Mononuclear cell (primary cell): ENCODE data around the gene INTS11. TPM values are rescaled to one million over a fixed set of nuclear protein-coding genes. Genes with fewer than 3 reads are reported as not detected.
A peak's percentile ranks its signal among the peaks of the same experiment; 100 is the strongest.
"Not testable (repeated sequence)": the region's sequence is repeated elsewhere in the genome, so short reads cannot be mapped to it uniquely, and the experiment has no call there.

Experiments
- H3K27me3 ChIP-seq: 2 replicates; pipeline ENCODE4 v1.6.0; 2011; ENCODE audit warnings: low read length, control low read depth; ENCODE audit not compliant: insufficient read depth
- H3K4me1 ChIP-seq: 2 replicates; pipeline ENCODE4 v1.5.1; 2011; ENCODE audit warnings: mild to moderate bottlenecking, low read length, control low read depth; ENCODE audit not compliant: insufficient read depth
- H3K4me3 ChIP-seq: 2 replicates; pipeline ENCODE4 v1.5.1; 2011; ENCODE audit warnings: mild to moderate bottlenecking, low read length, moderate library complexity
- H3K9me3 ChIP-seq: 2 replicates; pipeline ENCODE4 v1.5.1; 2011; ENCODE audit warnings: low read depth, mild to moderate bottlenecking, control low read depth, low read length
- total RNA-seq: library from RNA; depleted of rRNA; stranded (reverse); fragments of >200 nt; gene quantifications from one replicate; pipeline ENCODE4 v1.2.3, GENCODE V29; 2012

Gene INTS11
- total RNA-seq, 1 donor: 51.2 TPM

DNA sequence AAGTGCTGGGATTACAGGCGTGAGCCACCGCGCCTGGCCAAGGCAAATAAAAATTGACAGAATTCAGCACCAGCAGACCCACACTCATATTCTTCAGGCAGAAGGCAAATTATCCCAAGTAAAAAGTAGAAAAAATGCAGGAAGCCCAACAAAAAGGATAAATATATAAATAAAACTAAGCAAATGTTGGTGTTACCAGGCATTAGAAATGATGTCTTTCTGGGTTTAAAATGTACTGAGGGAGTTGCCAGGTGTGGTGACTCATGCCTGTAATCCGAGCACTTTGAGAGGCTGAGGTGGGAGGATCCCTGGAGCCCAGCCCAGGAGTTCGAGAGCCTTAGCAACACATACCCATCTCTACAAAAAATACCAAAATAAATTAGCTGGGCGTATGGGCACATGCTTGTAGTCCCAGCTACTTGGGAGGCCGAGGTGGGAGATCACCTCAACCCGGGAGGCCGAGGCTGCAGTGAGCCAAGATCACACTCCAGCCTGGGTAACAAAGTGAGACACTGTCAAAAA, 6.3 kb downstream of the INTS11 start:
- no peaks in the 10 kb centered on the region for H3K27me3 ChIP-seq
- H3K4me1 ChIP-seq: peaks cover 8% of the 10 kb centered on the region
- no peak overlapping the region for H3K4me3 ChIP-seq
- H3K9me3 ChIP-seq: no peaks in the 10 kb centered on the region

DNA sequence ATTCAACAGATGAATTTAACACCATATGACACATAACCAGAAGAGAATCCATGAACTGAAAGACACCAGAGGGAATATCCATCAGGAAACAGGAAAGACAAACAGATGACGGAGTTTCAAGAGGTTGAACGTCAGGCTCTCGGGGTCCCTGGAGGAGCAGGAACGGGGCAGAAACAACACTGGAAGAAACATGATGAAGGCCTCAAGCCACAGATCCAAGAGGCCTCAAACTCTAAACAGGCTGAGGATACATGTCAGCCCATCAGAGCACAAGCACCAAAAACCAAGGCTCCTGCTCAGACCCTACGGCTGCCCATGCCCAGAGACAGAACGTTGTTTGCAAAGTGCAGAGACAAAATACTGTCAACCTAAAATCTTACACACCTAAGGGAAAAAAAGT, 7.0 kb downstream of the INTS11 start:
- Histone ChIP-seq H3K4me1 (peaks cover 4% of the 10 kb centered on the region), H3K9me3 (no peaks in the 10 kb centered on the region), H3K27me3 (no peaks in the 10 kb centered on the region), H3K4me3 (no peak overlapping the region)

DNA sequence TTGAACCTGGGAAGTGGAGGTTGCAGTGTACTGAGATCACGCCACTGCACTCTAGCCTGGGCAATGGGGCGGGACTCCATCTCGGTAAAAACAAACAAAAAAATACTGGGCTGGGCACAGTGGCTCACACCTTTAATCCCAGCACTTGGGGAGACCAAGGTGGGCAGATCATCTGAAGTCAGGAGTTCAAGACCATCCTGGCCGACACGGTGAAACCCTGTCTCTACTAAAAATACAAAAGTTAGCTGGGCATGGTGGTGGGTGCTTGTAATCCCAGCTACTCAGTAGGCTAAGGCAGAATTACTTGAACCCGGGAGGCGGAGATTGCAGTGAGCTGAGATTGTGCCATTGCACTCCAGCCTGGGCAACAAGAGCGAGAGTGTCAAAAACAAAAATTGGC, 8.3 kb downstream of the INTS11 start:
- not testable (repeated sequence) for H3K9me3 ChIP-seq, H3K4me1 ChIP-seq, H3K27me3 ChIP-seq, H3K4me3 ChIP-seq

DNA sequence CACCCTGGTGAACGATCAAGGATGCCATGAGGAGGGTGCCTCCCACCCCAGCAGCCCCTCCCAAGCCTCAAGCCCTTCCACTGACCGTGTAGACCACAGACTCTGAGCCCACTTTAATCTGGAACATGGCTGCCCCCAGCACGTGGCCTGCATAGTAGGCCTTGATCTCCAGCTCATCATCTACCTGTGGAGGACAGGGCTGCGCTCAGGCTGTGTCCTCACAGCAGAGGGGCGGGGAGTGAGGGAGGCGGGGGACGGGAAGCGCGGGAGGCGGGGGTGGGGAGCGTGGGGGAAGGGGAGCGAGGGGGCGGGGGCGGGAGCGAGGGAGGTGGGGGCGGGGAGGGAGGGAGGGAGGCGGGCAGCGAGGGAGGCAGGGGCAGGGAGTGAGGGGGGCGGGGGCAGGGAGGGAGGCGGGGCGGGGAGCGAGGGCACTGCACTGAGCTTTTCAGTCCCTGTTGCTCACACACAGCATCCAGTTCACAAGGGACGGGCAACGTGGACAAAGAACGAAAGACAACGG, 9.0 kb downstream of the INTS11 start:
- Histone ChIP-seq H3K4me1 (no peaks in the 10 kb centered on the region), H3K9me3 (no peaks in the 10 kb centered on the region), H3K27me3 (no peaks in the 10 kb centered on the region), H3K4me3 (no peak overlapping the region)

DNA sequence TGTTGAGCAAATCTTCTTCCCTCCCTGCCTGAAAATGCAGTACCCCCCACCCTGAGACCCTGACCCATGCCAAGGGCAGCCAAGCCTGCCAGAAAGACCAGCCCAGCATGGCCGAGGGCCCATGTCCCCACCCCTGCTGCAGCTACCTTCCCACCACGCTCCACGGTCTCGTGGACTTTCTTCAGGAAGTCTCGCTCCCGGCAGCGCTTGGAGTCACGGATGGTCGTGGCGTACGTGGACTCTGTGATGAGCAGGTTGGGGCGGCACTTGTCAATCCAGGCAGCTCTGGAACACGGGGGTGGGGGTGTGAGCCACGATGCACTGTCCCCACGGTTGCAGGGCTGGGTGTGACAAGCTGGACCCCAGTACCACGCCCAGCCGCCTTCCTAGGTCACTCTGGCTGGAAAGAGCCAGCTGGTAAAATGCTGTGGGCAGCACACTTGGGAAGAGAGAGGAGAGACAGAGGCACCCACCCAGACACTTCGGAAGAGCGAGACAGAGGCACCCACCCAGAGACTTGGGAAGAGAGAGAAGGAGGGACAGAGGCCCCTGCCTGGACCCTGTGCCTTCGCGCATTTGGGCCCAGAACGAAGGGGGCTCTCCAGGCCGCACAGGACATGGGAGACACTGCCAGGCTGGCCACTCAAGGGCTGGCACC, 9.7 kb downstream of the INTS11 start:
- peaks cover 4% of the 10 kb centered on the region for H3K4me1 ChIP-seq
- no peaks in the 10 kb centered on the region for H3K27me3 ChIP-seq
- H3K9me3 ChIP-seq: no peaks in the 10 kb centered on the region
- no peak overlapping the region for H3K4me3 ChIP-seq

DNA sequence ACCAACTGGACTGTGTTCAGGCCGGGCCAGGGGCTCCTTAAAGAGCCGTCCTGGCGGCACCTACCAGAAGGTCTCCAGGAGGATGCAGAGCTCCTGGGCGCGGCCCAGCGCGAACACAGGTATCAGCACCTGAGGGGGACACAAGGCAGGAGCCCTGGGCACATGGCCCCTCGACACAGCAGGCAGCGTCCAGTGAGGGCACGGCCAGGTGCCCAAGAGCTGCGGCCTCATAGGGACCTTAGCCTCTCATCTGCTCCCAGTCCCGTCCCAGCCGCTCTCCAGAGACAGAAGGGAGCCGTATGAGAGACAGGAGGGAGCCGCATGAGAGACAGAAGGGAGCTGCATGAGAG, 10.2 kb downstream of the INTS11 start:
- Histone ChIP-seq H3K27me3 (no peaks in the 10 kb centered on the region), H3K4me3 (no peak overlapping the region), H3K4me1 (peaks cover 10% of the 10 kb centered on the region)

DNA sequence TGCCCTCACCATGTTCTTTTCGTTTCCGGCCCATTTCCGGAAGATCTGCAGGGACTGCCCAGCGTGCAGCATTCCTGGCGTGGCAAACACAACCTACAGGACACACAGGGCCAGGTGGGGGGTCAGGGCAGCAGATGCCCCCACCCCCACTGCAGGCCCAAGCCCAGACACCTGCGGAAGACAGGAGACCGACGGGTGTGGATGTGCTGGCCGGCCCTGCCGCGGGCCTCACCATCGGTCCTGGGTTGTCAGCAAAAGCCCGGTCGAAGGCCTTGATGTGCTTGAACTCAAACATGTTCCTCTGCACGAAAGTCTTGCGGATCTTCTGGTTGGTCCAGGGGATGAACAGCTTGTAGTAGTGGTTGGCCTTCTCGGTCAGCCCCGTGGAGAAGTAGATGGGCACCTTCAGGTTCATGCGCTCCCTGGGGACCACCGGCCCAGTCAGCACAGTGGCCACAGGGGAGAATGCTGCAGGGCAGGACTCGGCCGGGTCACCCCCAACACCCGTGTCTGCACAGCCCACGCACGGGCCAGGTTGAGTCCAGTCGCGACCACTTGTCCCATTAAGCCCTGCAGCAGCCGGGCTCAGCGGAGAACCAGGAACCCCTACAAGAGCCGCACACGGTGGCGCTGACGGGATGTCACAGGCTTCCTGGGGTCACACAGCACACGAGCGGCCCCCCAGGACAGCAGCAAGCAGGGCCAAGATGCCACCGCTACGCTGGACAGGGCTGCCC, 10.8 kb downstream of the INTS11 start:
- H3K4me1 ChIP-seq: peaks cover 14% of the 10 kb centered on the region

More for the DNA sequence above, 10.2 kb downstream of the INTS11 start:
- no peaks in the 10 kb centered on the region for H3K9me3 ChIP-seq

DNA sequence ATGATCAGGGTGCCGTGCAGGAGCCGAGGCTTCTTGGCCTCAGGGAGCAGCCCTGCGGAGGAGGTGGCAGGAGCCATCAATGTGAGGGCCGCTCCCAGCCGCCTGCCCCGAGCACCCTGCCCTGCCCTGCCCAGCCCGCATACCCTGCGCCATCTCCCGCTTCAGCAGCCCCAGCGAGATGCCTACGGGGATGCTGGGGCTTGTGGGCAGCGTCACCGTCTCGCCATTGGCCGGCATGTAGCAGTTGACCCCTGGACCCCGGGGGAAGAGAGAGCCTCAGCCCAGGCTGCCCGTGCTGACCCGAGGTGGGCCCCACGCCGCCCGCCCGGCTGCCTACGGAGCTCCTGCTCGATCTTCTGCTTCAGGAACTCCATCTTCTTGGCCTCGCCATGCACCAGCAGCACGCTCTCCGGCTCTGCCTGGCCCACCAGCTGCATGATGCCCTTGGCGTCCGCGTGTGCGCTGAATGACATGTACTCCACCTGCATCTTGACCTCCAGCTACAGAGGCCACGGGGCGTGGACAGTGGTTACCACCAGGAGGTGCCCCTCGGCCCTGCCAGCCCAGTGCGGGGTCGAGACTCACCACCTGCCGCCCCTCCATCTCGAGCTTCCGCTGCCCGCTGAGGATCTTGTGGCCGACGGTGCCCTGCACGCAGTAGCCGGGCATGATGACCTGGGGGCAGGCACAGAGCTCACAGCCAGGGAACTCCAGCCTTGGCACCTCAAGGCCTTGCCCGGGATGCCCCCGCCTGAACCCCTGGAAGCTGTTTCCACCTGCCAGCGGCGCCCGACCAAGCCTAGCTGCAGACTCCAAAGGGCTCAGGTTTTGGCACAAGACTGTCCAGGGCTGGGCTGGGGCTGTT, 11.8 kb downstream of the INTS11 start:
- H3K4me3 ChIP-seq: no peak overlapping the region
- no peaks in the 10 kb centered on the region for H3K27me3 ChIP-seq
- H3K9me3 ChIP-seq: no peaks in the 10 kb centered on the region
- H3K4me1 ChIP-seq: peaks cover 14% of the 10 kb centered on the region

More for the DNA sequence above, 10.8 kb downstream of the INTS11 start:
- H3K9me3 ChIP-seq: no peaks in the 10 kb centered on the region
- no peak overlapping the region for H3K4me3 ChIP-seq
- H3K27me3 ChIP-seq: no peaks in the 10 kb centered on the region

DNA sequence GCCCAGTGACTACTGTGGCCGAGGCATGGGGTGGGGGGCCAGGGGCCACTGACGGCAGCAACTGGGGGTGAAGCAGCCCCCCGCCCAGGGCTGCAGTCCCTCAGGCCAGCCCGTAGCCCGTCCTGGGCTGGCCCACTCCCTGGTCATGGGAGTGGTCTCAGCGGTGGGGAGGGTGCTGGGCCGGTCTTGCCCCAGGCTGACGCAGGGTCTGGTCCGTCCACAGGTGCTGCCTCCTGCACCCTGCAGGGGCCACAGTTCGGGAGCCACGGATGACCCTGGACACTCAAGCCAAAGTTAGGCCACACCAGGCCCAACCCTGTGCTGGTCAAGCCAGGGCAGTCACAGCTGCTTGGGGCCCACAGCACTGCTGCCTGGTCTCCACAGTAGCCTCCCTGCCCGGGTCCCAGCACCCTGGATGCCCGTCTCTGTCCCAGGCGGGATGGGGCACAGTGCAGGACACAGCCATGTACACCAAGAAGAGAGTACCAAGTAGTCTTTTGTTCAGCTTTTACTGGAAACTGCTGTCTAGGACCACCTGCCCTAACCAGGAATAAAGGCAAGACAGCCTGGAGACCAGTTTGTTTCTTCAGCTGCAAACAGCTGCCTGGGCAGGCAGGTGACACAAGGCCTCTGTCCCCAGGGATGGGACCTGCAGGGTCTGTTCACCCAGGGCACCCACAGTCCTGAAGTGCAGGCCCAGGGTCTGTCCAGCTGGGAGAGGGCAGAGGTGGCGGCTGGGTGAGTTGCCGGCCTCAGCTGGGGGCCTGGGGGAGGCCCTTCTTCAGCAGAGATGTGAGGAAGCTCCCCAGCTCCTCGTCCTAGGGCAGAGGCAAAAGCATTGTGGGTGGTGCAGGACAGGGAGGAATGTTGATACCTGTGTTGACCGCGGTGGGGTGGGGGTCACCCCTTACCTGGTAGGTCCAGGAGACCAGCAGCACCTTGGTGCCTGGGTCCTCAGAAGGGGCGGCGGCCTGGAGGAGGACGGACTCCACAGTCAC, 13.1 kb downstream of the INTS11 start:
- H3K9me3 ChIP-seq: no peaks in the 10 kb centered on the region
- H3K27me3 ChIP-seq: no peaks in the 10 kb centered on the region
- H3K4me1 ChIP-seq: peaks cover 24% of the 10 kb centered on the region
- no peak overlapping the region for H3K4me3 ChIP-seq

DNA sequence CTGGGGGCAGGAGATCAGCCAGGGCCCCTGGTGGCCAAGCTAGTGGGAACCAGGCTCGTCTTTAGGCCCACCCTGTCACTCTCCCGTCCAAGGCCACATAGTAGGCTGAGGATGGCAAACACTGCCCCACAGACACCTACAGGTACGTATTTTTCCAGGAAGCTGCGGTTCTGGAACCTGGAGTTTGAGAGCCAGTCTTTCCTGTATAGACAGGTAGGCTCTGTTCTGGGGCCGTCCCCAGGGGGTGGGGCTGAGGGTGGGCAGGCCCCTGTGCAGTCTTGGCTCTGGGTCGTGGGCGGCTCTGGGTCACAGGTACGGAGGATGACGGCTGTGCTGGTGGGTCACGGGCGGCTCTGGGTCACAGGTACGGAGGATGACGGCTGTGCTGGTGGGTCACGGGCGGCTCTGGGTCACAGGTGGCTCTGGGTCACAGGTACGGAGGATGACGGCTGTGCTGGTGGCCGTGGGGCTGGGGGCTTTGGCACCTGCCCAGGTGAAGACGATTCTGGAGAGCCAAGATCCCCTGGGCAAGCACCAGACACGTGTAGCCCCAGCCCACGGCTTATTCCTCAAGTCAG, 13.9 kb downstream of the INTS11 start:
- H3K4me3 ChIP-seq: no peak overlapping the region
- peaks cover 32% of the 10 kb centered on the region for H3K4me1 ChIP-seq
- H3K9me3 ChIP-seq: no peaks in the 10 kb centered on the region
- H3K27me3 ChIP-seq: no peaks in the 10 kb centered on the region

DNA sequence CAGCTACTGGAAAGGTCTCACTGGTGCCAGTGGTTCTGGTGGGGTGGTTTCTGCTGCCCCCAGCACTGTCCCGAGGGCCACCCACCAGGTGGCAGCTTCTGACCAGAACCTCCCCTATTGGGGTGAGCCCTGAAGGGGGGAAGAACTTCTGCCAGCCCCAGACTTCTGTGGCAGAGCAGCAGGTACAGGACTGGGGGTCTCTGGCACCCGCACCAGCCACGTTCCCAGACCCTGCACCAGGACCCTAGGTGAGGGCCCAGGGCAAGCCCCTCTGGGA, 14.4 kb downstream of the INTS11 start:
- Histone ChIP-seq H3K4me1 (peaks cover 37% of the 10 kb centered on the region), H3K4me3 (no peak overlapping the region), H3K9me3 (no peaks in the 10 kb centered on the region), H3K27me3 (no peaks in the 10 kb centered on the region)

DNA sequence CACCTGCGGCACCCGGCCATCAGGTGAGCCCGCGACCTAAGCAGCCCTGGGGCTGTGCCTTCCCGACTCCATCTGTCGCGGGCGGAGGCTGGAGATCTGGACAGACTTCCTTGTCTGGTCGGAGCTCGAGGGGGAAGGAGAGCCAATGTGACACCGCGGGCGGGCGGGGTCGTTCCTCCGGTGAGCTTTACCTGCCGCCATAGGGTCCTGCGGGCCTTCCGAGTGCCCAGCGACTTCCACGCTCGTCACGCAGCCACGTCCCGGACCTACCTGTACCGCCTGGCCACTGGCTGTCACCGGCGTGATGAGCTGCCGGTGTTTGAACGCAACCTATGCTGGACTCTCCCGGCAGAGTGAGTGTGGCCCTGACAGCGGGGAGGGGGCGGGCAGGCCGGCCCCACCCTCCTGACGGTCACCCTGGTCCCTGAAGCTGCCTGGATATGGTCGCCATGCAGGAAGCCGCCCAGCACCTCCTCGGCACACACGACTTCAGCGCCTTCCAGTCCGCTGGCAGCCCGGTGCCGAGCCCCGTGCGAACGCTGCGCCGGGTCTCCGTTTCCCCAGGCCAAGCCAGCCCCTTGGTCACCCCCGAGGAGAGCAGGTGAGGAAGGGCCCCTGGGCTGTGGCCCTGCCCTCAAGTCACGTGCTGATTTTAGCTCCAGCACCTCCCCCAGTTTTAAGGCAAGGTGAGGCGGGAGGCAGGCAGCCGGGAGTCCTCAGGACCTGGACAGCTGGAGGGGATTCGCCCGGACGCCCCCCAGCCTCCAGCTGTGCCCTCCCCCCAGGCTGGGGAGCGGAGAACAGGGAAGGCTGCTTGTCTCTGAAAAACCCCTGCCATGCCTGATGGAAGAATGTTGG, 15.0 kb downstream of the INTS11 start:
- Histone ChIP-seq H3K4me1 (peaks cover 43% of the 10 kb centered on the region), H3K9me3 (no peaks in the 10 kb centered on the region), H3K4me3 (peak overlapping the region; percentile 62), H3K27me3 (no peaks in the 10 kb centered on the region)

DNA sequence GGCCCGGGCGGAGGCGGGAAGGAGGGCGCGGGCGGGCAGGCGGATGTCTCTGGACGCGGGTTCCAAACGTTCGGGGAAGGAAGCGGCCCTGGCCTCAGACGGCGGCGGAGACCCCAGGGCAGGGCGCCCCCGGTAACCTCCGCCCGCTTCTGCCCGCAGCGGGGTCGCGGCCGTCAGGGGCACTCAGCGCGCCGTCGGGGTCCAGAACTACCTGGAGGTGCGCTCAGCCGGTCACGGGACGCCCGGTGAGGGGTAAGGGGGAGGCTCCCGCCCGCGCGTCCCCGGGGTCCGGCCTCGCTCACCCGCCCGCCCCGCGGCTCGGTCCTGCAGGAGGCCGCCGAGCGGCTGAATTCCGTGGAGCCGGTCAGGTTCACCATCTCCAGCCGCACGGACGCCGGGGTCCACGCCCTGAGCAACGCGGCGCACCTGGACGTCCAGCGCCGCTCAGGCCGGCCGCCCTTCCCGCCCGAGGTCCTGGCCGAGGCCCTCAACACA, 15.7 kb downstream of the INTS11 start:
- Histone ChIP-seq H3K9me3 (no peaks in the 10 kb centered on the region), H3K27me3 (no peaks in the 10 kb centered on the region), H3K4me3 (peak overlapping the region; percentile 62), H3K4me1 (peaks cover 47% of the 10 kb centered on the region)
